ENCODE results near the gene PLCB1.

DNA sequence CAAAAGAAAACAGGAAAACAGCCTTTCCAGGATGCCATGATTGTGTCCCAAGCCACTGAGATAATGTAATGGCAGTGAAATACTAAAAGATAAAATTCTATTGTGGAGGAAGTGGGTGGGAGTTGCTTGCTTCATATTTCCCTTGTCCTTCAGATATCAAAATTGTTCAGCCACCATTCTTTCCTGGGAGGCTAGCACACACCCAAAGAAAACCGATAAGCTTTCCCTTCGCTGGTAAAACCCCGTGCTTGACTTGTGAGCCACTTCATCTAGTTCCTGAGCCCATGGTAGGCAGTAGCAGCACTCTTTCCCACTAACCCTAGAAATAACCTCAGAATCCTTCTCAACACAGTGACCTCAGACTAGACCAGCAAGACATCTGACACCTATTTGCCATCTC lies 579.4 kb downstream of the PLCB1 start:
- TF ChIP-seq SMAD1 (IDR thresholded peaks at IDR 0.05; ENCODE audit: low read depth, partially characterized antibody), result no peak
- no peak for TF ChIP-seq SREBF1 (IDR thresholded peaks at IDR 0.05; ENCODE audit: low read length)
- TF ChIP-seq RAD21 (IDR thresholded peaks at IDR 0.05; ENCODE audit: insufficient read depth, low read depth, low read length), result no peak
- TF ChIP-seq, protein P1, sequence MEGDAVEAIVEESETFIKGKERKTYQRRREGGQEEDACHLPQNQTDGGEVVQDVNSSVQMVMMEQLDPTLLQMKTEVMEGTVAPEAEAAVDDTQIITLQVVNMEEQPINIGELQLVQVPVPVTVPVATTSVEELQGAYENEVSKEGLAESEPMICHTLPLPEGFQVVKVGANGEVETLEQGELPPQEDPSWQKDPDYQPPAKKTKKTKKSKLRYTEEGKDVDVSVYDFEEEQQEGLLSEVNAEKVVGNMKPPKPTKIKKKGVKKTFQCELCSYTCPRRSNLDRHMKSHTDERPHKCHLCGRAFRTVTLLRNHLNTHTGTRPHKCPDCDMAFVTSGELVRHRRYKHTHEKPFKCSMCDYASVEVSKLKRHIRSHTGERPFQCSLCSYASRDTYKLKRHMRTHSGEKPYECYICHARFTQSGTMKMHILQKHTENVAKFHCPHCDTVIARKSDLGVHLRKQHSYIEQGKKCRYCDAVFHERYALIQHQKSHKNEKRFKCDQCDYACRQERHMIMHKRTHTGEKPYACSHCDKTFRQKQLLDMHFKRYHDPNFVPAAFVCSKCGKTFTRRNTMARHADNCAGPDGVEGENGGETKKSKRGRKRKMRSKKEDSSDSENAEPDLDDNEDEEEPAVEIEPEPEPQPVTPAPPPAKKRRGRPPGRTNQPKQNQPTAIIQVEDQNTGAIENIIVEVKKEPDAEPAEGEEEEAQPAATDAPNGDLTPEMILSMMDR (IDR thresholded peaks at IDR 0.05 in 2 of 3, conservative IDR thresholded peaks at IDR 0.05 in 1 of 3; ENCODE audit: control insufficient read depth in 2 of 3, extremely low read depth in 1 of 3, insufficient read depth in 1 of 3, low read depth in 3 of 3, low read length in 3 of 3), result no peak
- TF ChIP-seq, protein P2, sequence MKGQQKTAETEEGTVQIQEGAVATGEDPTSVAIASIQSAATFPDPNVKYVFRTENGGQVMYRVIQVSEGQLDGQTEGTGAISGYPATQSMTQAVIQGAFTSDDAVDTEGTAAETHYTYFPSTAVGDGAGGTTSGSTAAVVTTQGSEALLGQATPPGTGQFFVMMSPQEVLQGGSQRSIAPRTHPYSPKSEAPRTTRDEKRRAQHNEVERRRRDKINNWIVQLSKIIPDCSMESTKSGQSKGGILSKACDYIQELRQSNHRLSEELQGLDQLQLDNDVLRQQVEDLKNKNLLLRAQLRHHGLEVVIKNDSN (IDR thresholded peaks at IDR 0.05; ENCODE audit: borderline replicate concordance, extremely low read length, insufficient read depth, low read depth, low read length), result no peak
- no peak for TF ChIP-seq EGR1 (IDR thresholded peaks at IDR 0.05; ENCODE audit: borderline replicate concordance in 1 of 2, low read depth in 2 of 2, low read length in 2 of 2)
- no peak for TF ChIP-seq RFX5 (IDR thresholded peaks at IDR 0.05; ENCODE audit: low read depth, low read length)
- TF ChIP-seq POLR2AphosphoS5 (IDR thresholded peaks at IDR 0.05; ENCODE audit: low read length), result no peak
- TF ChIP-seq, protein P3, sequence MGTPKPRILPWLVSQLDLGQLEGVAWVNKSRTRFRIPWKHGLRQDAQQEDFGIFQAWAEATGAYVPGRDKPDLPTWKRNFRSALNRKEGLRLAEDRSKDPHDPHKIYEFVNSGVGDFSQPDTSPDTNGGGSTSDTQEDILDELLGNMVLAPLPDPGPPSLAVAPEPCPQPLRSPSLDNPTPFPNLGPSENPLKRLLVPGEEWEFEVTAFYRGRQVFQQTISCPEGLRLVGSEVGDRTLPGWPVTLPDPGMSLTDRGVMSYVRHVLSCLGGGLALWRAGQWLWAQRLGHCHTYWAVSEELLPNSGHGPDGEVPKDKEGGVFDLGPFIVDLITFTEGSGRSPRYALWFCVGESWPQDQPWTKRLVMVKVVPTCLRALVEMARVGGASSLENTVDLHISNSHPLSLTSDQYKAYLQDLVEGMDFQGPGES (IDR thresholded peaks at IDR 0.05), result no peak
- TF ChIP-seq, protein P4, sequence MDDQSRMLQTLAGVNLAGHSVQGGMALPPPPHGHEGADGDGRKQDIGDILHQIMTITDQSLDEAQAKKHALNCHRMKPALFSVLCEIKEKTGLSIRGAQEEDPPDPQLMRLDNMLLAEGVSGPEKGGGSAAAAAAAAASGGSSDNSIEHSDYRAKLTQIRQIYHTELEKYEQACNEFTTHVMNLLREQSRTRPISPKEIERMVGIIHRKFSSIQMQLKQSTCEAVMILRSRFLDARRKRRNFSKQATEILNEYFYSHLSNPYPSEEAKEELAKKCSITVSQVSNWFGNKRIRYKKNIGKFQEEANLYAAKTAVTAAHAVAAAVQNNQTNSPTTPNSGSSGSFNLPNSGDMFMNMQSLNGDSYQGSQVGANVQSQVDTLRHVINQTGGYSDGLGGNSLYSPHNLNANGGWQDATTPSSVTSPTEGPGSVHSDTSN (IDR thresholded peaks at IDR 0.05; ENCODE audit: insufficient replicate concordance, low read depth, low read length), result no peak
- no peak for TF ChIP-seq TCF3 (IDR thresholded peaks at IDR 0.05; ENCODE audit: borderline replicate concordance, insufficient read depth, low read depth, low read length)
- TF ChIP-seq, protein P5, sequence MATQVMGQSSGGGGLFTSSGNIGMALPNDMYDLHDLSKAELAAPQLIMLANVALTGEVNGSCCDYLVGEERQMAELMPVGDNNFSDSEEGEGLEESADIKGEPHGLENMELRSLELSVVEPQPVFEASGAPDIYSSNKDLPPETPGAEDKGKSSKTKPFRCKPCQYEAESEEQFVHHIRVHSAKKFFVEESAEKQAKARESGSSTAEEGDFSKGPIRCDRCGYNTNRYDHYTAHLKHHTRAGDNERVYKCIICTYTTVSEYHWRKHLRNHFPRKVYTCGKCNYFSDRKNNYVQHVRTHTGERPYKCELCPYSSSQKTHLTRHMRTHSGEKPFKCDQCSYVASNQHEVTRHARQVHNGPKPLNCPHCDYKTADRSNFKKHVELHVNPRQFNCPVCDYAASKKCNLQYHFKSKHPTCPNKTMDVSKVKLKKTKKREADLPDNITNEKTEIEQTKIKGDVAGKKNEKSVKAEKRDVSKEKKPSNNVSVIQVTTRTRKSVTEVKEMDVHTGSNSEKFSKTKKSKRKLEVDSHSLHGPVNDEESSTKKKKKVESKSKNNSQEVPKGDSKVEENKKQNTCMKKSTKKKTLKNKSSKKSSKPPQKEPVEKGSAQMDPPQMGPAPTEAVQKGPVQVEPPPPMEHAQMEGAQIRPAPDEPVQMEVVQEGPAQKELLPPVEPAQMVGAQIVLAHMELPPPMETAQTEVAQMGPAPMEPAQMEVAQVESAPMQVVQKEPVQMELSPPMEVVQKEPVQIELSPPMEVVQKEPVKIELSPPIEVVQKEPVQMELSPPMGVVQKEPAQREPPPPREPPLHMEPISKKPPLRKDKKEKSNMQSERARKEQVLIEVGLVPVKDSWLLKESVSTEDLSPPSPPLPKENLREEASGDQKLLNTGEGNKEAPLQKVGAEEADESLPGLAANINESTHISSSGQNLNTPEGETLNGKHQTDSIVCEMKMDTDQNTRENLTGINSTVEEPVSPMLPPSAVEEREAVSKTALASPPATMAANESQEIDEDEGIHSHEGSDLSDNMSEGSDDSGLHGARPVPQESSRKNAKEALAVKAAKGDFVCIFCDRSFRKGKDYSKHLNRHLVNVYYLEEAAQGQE (IDR thresholded peaks at IDR 0.05; ENCODE audit: low read depth, low read length), result no peak
